Measurements from ENCODE around the gene QPCT.

GRCh38 chr2:37326866-37327634 lies 17.4 kb upstream of the QPCT start:
- TF ChIP-seq CTCF (conservative IDR thresholded peaks at IDR 0.05) (no peak), ZFX (IDR thresholded peaks at IDR 0.05) (no peak)

All from C4-2B (cell line).